22Rv1 (cell line): ENCODE results near the gene R3HDM2.

Experiments
- CTCF ChIP-seq: fragments of 450-650 bp; IDR thresholded peaks from 2 replicates; pipeline ENCODE4 v1.5.1; 2017; ENCODE audit warnings: mild to moderate bottlenecking
- ZFX ChIP-seq: fragments of 450-650 bp; IDR thresholded peaks from 2 replicates; pipeline ENCODE4 v1.6.1; 2017; ENCODE audit warnings: antibody characterized with exemption, borderline replicate concordance

- TF ChIP-seq CTCF (peak; percentile 90), ZFX (no peak)
These were observed 187.1 kb downstream of the R3HDM2 start for GRCh38 chr12:57243521-57244311.
